Measurements from ENCODE around the gene TTC38.

Gene TTC38

DNA sequence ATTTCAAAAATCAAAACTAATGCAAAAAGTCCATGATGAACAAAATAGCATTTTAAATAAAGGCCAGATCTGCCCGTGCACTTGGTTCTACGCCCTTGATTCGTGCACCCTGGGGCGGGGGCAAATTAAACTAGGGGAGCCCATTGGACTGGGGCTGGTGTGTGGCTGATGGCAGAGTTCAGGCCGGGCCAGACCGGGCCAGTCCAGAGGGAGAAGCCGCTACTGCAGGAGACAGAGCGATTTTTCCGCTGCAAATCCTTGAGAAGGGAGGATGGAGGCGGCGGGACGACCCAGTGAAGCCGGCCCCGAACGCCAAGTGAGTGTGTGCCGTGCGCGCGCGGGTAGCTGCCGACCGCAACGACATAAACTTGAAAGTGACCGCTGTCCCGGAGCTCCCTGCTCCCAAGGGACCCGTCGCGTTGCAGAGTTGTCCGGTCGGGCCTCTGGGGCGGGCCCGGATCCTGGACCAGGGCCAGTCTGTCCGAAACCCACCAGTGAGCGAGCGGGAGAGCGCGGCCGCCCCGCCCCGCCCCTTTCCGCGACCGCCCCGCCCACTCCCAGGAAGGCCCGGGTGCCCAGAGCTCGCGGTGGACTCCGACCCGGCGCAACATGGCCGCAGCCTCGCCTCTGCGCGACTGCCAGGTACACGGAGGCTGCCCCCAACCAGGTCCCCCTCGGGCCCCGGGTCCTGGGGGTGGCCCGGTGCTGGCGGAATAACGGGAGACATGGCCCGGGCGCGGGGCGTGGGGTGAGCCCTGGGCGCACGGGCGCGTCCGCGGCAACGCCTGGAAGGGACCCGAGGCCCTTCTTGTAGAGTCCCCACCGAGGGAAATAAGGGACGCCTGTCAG is at the start of gene TTC38:
TTC38 (plus strand) TSS at position 578 of the 849 bp plus-strand sequence; CDS start at position 610, 32 bp downstream.
- peak; percentile 26 for DNase-seq (ENCODE audit: low read depth)

GRCh38 chr22:46219636-46220035 is 48.2 kb upstream of the TTC38 start:
- DNase-seq (ENCODE audit: low read depth), result no peak

GRCh38 chr22:46220921-46221320 is 46.9 kb upstream of the TTC38 start:
- DNase-seq (ENCODE audit: low read depth), result no peak

- DNase-seq (ENCODE audit: low read depth), result no peak
These were observed 43.5 kb upstream of the TTC38 start for GRCh38 chr22:46224044-46224897.

DNA sequence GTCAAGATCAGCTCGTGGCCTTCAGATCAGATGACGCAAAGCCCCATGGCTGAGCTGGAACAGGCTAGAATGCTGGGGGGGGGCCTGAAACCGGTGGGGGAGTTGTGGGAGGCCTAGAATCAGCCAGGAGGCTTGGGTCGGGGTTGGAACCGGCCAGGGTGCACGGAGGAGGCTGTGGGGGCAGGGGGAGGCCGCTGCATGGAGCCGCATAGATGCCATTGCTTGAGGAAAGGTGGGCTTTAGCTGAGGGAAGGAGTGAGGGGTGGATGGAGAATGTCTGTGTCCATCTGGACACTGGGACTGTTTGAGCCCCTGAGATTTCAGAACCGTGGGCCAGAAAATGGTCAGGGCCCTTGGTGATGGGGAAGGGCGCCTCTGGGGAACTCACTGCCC is 42.9 kb upstream of the TTC38 start:
- DNase-seq (ENCODE audit: low read depth), result no peak

GRCh38 chr22:46225631-46226030 is 42.2 kb upstream of the TTC38 start:
- no peak for DNase-seq (ENCODE audit: low read depth)

DNA sequence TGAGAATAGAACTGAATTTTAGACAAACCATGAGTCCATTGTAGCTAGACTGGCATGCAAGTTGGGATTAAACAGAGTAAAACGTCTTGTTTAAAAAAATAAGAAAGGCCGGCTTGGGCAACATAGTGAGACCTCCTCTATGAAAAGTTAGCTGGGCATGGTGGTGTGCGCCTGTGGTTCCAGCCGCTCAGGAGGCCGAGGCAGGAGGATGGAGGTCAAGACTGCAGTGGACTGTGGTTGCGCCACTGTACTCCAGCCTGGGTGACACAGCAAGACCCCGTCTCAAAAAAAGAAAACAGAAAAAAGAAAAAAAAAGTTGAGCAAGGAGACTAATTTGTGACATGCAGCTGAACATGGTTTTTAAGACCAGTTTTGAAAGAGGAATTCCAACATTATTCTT is 41.2 kb upstream of the TTC38 start:
- no peak for DNase-seq (ENCODE audit: low read depth)

DNA sequence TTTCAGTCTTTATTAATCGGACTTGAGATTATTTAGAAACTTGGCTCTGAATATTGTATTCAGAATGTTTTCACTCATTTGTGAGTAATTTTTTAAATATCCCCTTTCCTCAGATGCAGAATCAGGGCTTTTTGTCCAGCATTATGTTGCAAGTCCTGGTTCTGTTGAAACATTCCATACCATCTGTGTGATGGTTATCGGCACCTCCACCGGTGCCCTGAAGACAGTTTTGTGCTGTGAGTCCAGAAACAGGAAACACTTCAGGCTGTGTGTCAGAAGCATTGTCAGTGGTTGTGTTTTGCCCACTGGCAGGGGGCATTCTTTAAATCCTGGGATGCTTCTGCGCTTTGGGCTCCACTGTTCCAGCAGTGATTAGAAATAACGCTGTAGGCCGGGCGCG is 38.1 kb upstream of the TTC38 start:
- DNase-seq (ENCODE audit: low read depth), result no peak

- no peak for DNase-seq (ENCODE audit: low read depth)
These were observed 37.4 kb upstream of the TTC38 start for GRCh38 chr22:46230262-46230901.

GRCh38 chr22:46233231-46233630 is 34.6 kb upstream of the TTC38 start:
- no peak for DNase-seq (ENCODE audit: low read depth)

GRCh38 chr22:46234969-46235368 is 32.8 kb upstream of the TTC38 start:
- no peak for DNase-seq (ENCODE audit: low read depth)

DNA sequence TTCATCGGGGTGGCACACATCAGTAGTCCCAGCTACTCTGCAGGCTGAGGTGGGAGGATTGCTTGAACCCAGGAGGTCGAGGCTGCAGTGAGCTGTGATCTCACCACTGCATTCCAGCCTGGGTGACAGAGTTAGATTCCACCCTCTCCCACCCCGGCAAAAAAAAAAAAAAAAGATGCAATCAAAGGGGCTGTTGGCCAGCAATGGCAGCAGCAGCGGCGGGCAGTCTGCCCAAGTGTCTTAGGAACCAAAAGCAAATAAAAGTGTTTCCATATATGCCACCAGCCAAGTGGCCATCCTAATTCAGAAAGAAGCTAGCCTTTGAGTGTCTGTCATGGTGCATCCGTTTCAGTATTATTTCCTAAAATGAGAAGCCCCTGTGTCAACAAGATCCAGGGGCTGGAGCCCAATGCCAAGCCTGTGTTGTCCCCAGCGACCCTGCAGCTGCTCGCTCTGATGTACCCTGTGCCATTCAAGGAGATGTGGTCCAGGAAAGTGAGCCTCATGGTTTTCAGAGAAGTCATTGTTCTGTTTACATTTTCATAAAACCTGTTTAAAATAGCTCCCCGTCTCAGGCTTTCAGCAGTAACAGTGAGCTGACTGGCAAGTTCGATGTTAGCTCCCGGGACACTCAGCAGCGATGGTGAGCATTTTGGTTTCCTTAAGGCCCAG is 30.2 kb upstream of the TTC38 start:
- no peak for DNase-seq (ENCODE audit: low read depth)

DNA sequence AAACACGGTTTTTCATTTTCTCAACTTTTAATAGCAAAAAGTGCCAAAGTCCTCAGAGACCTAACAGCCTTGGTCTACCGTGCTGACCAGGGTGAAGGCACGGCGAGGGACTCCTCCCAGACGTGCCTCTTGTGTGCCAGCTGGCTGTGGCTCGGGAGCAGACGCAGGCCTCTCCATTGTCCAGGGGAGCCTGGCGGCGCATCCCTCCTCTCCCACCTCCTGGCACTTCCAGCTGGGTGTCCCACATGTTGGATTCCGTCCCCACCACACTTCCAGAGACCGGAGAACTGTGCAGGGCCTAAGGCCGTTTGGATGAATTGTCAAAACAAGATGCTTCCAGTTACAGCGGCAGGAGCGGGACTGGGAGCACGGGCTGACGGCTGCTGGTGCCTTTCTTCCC is 29.3 kb upstream of the TTC38 start:
- no peak for DNase-seq (ENCODE audit: low read depth)

DNA sequence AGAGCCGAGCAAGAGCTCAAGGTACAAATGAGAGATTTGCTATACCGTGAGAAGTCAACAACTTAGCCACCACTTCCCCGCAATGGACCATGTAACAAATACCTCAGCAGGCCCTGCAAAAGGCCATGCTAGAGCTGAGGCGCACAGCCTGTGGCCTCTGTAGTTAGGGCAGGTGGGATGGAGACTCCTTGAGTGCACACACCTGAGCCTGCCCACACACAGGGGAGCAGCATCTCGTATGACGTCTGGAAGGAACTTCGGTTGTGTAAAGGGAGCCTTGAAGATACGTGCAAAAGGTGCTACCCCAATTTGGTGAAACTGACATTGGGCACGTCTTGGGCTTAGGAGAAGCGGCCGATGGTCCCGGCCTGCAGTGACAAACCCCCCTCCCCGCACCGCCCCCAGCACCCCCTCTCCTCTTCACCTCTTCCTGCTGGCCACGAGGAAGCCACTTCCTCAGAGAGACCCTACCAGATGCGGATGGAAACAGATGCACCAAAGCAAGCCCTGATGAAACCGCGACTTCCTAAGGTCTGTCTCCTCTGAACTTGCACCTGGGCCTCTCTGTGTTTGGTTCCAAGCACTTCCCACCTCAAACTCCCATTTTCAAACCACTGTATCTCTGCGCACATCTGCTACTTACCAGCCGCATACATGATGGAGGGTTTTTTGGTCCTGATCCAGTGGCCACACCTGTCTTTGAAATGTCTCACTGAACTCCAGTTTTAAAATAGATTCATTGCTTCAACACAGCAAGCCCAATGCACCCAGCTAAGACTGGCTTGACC is 28.4 kb upstream of the TTC38 start:
- DNase-seq (ENCODE audit: low read depth), result no peak

GRCh38 chr22:46240073-46240472 is 27.7 kb upstream of the TTC38 start:
- DNase-seq (ENCODE audit: low read depth), result no peak

DNA sequence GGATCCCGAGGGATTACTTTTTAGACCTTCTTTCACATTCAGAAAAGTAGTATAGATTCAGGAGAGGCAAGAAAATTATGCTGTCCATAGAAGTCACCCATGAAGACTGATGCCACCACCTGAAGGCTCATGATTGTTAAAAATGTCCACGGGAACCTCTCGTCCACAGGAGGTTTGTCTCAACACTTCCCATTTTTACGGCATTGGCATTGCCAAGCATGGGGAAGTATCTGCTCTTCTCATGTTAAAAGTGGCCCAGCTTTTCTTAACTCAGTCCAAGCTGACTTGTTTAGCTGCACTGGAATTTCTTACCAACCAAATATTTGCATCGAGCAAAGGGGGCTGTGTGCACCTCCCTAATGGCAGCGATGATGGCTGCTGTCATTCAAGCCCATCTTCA is 27.3 kb upstream of the TTC38 start:
- no peak for DNase-seq (ENCODE audit: low read depth)

GRCh38 chr22:46240907-46241306 is 26.9 kb upstream of the TTC38 start:
- no peak for DNase-seq (ENCODE audit: low read depth)

- no peak for DNase-seq (ENCODE audit: low read depth)
These were observed 26.3 kb upstream of the TTC38 start for GRCh38 chr22:46241396-46242007.

DNA sequence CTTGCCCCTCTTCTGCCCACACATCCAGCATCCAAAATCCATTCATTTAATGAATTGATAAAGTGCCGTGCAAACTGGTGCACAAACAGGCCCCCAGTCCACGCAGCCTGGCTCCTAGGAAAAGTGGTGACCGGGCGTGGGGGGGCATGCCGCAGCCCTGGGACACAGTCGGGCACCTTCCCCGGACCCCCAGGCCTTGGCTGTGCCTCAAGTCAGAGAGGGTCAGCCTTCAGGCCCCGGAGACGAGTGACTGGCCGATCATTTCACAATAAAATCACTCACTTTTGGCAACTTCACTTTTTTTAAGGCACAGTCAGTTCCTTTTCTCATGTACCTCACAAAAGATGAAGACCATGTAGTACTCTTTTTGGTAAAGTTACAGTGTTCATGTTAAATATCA is 25.7 kb upstream of the TTC38 start:
- DNase-seq (ENCODE audit: low read depth), result no peak

- no peak for DNase-seq (ENCODE audit: low read depth)
These were observed 23.0 kb upstream of the TTC38 start for GRCh38 chr22:46244771-46245170.

DNA sequence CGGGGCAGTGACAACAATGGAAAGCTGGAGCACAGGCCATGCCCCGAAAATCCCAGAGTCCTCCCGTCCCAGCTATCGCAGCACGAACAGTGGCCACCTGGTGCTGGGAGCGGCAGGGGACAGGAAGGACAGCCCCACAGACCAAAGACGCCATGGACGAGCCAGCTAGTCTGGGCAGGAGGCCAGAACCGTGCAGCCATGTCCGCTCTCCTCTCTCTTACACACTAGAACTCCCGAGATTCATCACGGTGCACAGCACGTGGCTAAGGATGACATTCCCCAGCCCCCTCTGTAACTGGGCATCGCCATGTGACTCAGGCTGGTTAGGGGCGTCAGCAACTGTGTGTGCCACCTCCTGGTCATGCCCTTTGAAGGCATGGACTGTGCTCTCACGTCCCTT is 22.3 kb upstream of the TTC38 start:
- DNase-seq (ENCODE audit: low read depth), result no peak

Data from activated T-cell treated with anti-CD3 and anti-CD28 coated beads for 48 hours (primary cell).